ENCODE data around the gene SLC34A3.

- TF ChIP-seq EZH2 (IDR thresholded peaks at IDR 0.05) = no peak
- no peak for TF ChIP-seq CTCF (IDR thresholded peaks at IDR 0.05)
- no peak for TF ChIP-seq EZH2phosphoT487 (IDR thresholded peaks at IDR 0.05)
These were observed 13.2 kb downstream of the SLC34A3 start for GRCh38 chr9:137243626-137244485.

Measured in neural progenitor cell (in vitro differentiated cells).